ENCODE measurements around the gene PHACTR1.

- TF ChIP-seq CTCF (IDR thresholded peaks at IDR 0.05) (no peak), POLR2A (IDR thresholded peaks at IDR 0.05) (no peak)
Observed at GRCh38 chr6:13113376-13113775, 396.8 kb downstream of the PHACTR1 start.
